ENCODE data around the gene CCDC121. TPM values are rescaled to one million over a fixed set of nuclear protein-coding genes. Genes with fewer than 3 reads are reported as not detected.
A peak's percentile ranks its signal among the peaks of the same experiment; 100 is the strongest.

Gene CCDC121
- polyA plus RNA-seq, 1 donor (not counting 4 experiments of a cell fraction or from before 2014, with no cell fraction given) = 1.1 TPM

GRCh38 chr2:27584597-27584996, 44.2 kb downstream of the CCDC121 start:
- H3K79me2 ChIP-seq (ENCODE audit: control insufficient read depth, insufficient read depth, low read length) = peaks cover 63% of the 10 kb centered on the region
- no peaks in the 10 kb centered on the region for H3K9me3 ChIP-seq (ENCODE audit: control insufficient read depth, low read depth, low read length)
- DNase-seq (ENCODE audit: low read depth, low spot score) (no peak), FAIRE-seq (no peak)
- peak overlapping the region in 2 of 3 experiments; percentile 76 to 88 for H3K4me3 ChIP-seq (ENCODE audit: control insufficient read depth in 2 of 3, extremely low read depth in 1 of 3, insufficient read depth in 2 of 3, low read depth in 1 of 3, low read length in 3 of 3)
- H3K9ac ChIP-seq (ENCODE audit: control insufficient read depth, extremely low read depth, insufficient read depth, low read length) = no peak overlapping the region
- peak overlapping the region; percentile 93 for H3K4me2 ChIP-seq (ENCODE audit: control insufficient read depth, extremely low read depth, insufficient read depth, low read depth, low read length)
- no peaks in the 10 kb centered on the region for H3K9me1 ChIP-seq (ENCODE audit: control insufficient read depth, extremely low read depth, insufficient read depth, low read length)
- dilution Hi-C loops (cut with MboI; ENCODE audit: extremely low pct_ligation_motif_present, low sequenced_read_pairs) = no loop called here
- peaks cover 30% of the 10 kb centered on the region for H3K4me1 ChIP-seq (ENCODE audit: control insufficient read depth, extremely low read depth, insufficient read depth, low read length)
- no peaks in the 10 kb centered on the region for H3K27me3 ChIP-seq (ENCODE audit: control insufficient read depth, extremely low read depth, insufficient read depth, low read length)
- TF ChIP-seq, protein P1, sequence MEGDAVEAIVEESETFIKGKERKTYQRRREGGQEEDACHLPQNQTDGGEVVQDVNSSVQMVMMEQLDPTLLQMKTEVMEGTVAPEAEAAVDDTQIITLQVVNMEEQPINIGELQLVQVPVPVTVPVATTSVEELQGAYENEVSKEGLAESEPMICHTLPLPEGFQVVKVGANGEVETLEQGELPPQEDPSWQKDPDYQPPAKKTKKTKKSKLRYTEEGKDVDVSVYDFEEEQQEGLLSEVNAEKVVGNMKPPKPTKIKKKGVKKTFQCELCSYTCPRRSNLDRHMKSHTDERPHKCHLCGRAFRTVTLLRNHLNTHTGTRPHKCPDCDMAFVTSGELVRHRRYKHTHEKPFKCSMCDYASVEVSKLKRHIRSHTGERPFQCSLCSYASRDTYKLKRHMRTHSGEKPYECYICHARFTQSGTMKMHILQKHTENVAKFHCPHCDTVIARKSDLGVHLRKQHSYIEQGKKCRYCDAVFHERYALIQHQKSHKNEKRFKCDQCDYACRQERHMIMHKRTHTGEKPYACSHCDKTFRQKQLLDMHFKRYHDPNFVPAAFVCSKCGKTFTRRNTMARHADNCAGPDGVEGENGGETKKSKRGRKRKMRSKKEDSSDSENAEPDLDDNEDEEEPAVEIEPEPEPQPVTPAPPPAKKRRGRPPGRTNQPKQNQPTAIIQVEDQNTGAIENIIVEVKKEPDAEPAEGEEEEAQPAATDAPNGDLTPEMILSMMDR (optimal IDR thresholded peaks at IDR 0.05 in 1 of 3, IDR thresholded peaks at IDR 0.05 in 1 of 3, conservative IDR thresholded peaks at IDR 0.05 in 1 of 3; ENCODE audit: extremely low read depth in 1 of 3, insufficient read depth in 2 of 3, low read length in 3 of 3) = no peak
- no peak for TF ChIP-seq EZH2 (IDR thresholded peaks at IDR 0.05; ENCODE audit: low read length)
- H3K27ac ChIP-seq (ENCODE audit: control insufficient read depth, insufficient read depth, low read length) = no peak overlapping the region
- no peak overlapping the region for H2AFZ ChIP-seq (ENCODE audit: control insufficient read depth, low read length)
- no peaks in the 10 kb centered on the region for H3K36me3 ChIP-seq (ENCODE audit: control insufficient read depth in 2 of 2, extremely low read depth in 1 of 2, insufficient read depth in 2 of 2, low read length in 2 of 2)
- no peaks in the 10 kb centered on the region for H4K20me1 ChIP-seq (ENCODE audit: control insufficient read depth, extremely low read depth, insufficient read depth, low read length)

DNA sequence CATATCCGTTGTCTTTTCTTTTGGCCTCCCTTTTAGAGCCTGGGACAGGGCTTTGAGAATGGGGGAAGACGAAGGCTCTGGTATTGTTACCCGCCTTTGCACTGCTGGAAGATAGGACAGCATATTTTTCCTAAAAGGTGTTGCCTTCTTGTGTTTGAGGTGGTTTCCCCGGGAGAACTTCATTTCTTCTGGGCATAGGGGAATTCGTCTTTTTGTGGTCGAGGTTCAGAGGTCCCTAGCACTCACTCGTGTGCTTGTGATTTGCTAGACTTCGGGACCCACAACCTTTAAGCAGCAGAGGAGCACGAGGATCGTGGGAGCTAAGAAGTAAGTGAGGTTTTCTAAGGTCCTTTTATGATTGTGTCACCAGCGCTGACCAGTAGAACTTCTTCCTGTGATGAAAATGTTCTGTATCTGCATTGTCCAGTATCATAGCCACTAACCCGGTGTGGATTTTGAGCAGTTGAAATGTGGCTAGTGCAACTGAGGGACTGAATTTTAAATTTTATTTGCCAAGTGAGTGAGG, 45.4 kb downstream of the CCDC121 start:
- Histone ChIP-seq H3K79me2 (ENCODE audit: control insufficient read depth, insufficient read depth, low read length) (peaks cover 52% of the 10 kb centered on the region), H3K4me3 (ENCODE audit: control insufficient read depth in 2 of 3, extremely low read depth in 1 of 3, insufficient read depth in 2 of 3, low read depth in 1 of 3, low read length in 3 of 3) (peak overlapping the region; percentile 53 to 88 (median 76)), H3K4me2 (ENCODE audit: control insufficient read depth, extremely low read depth, insufficient read depth, low read depth, low read length) (peak overlapping the region; percentile 93), H4K20me1 (ENCODE audit: control insufficient read depth, extremely low read depth, insufficient read depth, low read length) (no peaks in the 10 kb centered on the region), H3K9me1 (ENCODE audit: control insufficient read depth, extremely low read depth, insufficient read depth, low read length) (no peaks in the 10 kb centered on the region), H3K27me3 (ENCODE audit: control insufficient read depth, extremely low read depth, insufficient read depth, low read length) (no peaks in the 10 kb centered on the region), H3K9ac (ENCODE audit: control insufficient read depth, extremely low read depth, insufficient read depth, low read length) (peak overlapping the region; percentile 83), H3K4me1 (ENCODE audit: control insufficient read depth, extremely low read depth, insufficient read depth, low read length) (peaks cover 28% of the 10 kb centered on the region), H3K36me3 (ENCODE audit: control insufficient read depth in 2 of 2, extremely low read depth in 1 of 2, insufficient read depth in 2 of 2, low read length in 2 of 2) (no peaks in the 10 kb centered on the region), H3K9me3 (ENCODE audit: control insufficient read depth, low read depth, low read length) (peaks cover 3% of the 10 kb centered on the region), H3K27ac (ENCODE audit: control insufficient read depth, insufficient read depth, low read length) (peak overlapping the region; percentile 60), H2AFZ (ENCODE audit: control insufficient read depth, low read length) (peak overlapping the region; percentile 92)
- dilution Hi-C loops (cut with MboI; ENCODE audit: extremely low pct_ligation_motif_present, low sequenced_read_pairs) = no loop called here
- FAIRE-seq (no peak), DNase-seq (ENCODE audit: low read depth, low spot score) (no peak)
- TF ChIP-seq EZH2 (IDR thresholded peaks at IDR 0.05; ENCODE audit: low read length) = no peak
- TF ChIP-seq, protein P1 (optimal IDR thresholded peaks at IDR 0.05 in 1 of 3, IDR thresholded peaks at IDR 0.05 in 1 of 3, conservative IDR thresholded peaks at IDR 0.05 in 1 of 3; ENCODE audit: extremely low read depth in 1 of 3, insufficient read depth in 2 of 3, low read length in 3 of 3) = no peak

Measured in keratinocyte (primary cell).